ENCODE results near the gene EID3. TPM values are rescaled to one million over a fixed set of nuclear protein-coding genes. Genes with fewer than 3 reads are reported as not detected.

EID3 gene
- total and polyA plus RNA-seq, 9 of the 15 experiments (the other 6 are each of a cell fraction or from before 2014, with no cell fraction given): 0.07 to 3.5 (median 0.42) TPM

DNA sequence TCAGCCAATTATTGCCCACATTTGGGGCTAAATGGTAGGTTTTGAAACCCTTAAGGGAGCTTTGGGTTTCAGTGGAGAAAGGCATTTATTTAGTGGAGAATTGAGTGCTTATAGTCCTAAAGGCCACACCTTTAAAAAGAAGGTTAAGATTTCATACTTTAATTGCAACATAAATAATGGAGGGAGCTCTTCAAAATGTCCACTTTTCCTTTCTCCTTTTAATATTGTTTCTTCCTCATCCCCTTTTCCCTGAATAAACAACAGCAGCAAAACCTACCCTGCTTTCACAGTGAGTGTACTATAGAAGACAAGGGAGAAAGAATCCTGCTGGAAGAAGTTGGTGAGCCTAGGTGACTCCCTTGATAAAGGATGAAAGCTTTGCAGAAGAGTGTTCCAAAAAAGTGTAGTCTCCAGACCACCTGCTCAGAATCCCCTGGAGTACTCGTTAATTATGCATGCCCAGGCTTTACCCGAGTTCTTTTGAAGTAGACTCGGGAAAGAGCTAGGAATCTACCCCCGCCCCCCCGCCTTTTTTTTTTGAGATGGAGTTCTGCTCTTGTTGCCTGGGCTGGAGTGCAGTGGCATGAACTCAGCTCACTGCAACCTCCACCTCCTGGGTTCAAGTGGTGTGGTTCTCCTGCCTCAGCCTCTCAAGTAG lies 11.5 kb upstream of the EID3 start (continued):
- TF ChIP-seq, protein P1, sequence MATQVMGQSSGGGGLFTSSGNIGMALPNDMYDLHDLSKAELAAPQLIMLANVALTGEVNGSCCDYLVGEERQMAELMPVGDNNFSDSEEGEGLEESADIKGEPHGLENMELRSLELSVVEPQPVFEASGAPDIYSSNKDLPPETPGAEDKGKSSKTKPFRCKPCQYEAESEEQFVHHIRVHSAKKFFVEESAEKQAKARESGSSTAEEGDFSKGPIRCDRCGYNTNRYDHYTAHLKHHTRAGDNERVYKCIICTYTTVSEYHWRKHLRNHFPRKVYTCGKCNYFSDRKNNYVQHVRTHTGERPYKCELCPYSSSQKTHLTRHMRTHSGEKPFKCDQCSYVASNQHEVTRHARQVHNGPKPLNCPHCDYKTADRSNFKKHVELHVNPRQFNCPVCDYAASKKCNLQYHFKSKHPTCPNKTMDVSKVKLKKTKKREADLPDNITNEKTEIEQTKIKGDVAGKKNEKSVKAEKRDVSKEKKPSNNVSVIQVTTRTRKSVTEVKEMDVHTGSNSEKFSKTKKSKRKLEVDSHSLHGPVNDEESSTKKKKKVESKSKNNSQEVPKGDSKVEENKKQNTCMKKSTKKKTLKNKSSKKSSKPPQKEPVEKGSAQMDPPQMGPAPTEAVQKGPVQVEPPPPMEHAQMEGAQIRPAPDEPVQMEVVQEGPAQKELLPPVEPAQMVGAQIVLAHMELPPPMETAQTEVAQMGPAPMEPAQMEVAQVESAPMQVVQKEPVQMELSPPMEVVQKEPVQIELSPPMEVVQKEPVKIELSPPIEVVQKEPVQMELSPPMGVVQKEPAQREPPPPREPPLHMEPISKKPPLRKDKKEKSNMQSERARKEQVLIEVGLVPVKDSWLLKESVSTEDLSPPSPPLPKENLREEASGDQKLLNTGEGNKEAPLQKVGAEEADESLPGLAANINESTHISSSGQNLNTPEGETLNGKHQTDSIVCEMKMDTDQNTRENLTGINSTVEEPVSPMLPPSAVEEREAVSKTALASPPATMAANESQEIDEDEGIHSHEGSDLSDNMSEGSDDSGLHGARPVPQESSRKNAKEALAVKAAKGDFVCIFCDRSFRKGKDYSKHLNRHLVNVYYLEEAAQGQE (IDR thresholded peaks at IDR 0.05; ENCODE audit: borderline replicate concordance): no peak
- TF ChIP-seq, protein P1 (CRISPR knock-in tag; IDR thresholded peaks at IDR 0.05; ENCODE audit: low read depth): no peak
- TF ChIP-seq ZBTB26 (CRISPR knock-in tag; IDR thresholded peaks at IDR 0.05) (no peak), BCL6 (CRISPR knock-in tag; IDR thresholded peaks at IDR 0.05) (no peak), FOS (IDR thresholded peaks at IDR 0.05; ENCODE audit: extremely low read depth, insufficient read length) (no peak), STAT5B (CRISPR knock-in tag; IDR thresholded peaks at IDR 0.05) (no peak)
